ENCODE results near the gene LPAR2.

LPAR2 gene

DNA sequence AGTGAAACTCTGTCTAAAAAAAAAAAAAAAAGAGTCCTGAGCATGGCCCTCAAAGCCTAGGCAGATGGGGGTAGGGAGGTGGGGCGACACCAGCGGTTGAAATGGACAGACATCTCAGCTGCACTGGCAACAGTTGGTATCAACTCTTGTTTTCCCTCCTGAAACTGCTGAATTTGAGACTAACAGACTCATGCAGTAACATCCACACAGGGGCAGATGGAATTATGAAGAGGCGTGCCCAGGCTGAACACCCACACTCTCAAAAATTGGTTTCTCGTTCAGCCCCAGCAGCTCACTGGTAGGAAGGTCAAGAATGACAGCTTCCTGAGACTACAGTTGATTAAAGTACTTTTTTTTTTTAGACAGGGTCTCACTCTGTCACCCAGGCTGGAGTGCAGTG lies 33.6 kb downstream of the LPAR2 start:
- peak; percentile 31 for DNase-seq

DNA sequence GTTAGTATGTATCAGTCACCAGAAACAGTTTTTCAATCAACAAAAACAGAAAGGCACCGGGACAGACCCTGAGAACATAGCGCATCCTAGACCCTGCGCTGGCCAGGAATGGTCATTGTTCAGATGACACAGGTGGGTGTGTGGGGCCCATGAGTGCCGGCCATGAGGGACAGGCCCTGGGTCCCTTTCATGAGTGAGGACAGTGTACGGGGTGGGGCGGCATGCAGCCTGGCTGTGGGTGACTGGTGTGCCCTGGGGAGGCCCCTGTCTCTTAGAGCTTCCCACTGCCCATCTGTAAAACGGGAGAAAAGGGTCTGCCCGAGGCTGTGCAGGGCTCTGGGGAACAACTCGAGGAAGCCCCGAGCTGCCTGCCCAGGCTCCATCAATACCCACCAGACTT lies 35.3 kb downstream of the LPAR2 start:
- no peak for DNase-seq

DNA sequence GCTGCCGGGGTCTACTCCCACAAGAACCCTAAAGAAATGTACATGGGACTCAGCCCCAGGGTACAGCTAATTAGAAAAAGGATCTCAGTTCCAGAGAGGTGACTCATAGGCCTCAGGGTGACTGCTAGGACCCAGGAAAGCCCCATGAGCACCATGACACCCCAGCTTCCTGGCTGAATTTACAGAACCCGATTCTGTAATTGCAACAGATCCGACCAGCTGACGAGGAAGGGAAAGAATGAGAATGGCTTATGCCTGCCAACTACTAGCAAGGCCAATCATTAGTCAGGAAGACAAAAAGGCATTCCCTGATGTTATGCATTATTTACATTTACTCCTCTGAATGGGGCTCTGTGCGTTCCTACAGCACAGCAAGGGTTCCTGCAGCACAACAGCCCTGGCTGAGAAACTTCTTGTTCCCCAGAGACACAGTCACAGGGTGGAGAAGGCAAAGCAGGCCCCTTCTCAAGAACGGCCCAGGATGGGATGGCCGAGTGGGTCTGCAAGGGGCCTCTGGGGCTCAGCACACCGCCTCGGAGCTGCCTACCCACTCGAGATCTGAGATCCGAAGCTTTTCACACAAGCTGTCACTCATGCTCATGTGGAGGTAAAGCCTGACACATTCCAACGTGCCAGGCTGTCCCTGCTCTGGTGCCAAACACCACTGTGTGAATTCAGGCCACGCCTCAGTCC lies 36.7 kb downstream of the LPAR2 start:
- DNase-seq, result no peak

DNA sequence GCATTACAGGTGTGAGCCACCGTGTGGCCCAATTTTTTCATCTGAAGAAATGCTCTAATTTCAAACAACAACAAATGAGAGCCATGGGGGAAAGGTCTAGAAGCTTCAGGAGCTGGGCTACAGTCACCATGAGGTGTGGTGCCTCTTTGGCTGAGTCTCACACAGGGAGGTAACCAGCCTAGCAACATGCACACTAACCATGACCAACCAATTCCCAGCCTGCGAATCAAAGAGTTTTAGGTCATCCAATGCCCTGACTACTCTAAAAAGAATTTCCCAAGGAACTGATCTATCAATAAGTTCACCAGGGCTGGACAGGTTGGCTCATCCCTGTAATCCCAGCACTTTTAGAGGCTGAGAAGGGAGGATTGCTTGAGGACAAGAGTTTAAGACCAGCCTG lies 39.5 kb downstream of the LPAR2 start:
- DNase-seq, result no peak

DNA sequence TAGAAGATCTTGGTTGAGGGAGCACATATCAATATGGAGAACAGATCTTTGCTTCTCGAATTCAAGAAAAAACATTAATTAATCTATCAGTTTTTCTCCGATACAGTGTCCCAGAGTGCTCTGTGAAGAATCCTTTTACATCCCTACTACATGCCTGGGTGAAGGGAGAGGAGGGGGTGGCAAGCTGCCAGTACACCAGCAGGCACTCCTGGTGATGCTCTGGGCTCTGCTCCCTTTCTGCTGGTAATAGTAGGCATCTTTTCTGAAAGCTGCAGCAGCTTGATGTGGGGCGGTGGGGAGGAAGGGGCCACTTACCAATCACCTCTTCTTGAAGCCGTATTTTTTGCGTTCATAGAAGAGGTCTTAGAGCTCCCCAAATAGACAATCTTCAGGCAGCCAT lies 40.2 kb downstream of the LPAR2 start:
- DNase-seq, result peak; percentile 49

DNA sequence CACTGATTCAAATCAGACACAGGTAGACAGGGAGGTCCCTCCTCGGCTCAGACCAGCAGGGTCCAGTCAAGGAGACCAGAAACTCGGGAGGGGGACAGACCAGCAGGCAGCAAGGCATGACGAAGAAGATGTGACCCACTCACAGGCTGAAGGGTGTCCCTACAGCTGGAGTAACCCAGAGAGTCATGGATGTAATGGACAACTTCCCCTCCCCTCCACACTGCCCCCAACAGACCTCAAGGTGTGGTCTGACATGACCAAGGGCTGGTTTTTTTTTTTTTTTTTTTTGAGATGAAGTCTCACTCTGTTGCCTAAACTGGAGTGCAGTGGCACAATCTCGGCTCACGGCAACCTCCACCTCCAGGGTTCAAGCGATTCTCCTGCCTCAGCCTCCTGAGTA lies 43.7 kb downstream of the LPAR2 start:
- no peak for DNase-seq

DNA sequence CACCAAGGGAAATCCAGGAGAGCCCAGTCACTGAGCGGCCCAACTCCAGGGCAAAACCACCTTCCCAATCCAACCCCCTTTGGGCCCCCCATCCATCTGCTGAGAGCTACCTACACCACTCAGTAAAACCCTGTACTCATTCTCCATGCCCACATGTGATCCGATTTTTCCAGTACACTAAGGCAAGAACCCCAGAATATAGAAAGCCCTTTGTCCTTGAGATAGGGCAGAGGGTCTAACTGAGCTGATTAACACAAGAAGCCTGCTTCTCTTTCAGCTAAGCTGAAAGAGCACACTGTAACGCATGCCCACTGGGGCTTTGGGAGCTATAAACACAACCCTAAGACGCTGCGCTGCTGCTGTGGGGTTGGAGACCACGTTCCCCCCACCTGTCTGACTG lies 45.5 kb downstream of the LPAR2 start:
- no peak for DNase-seq

DNA sequence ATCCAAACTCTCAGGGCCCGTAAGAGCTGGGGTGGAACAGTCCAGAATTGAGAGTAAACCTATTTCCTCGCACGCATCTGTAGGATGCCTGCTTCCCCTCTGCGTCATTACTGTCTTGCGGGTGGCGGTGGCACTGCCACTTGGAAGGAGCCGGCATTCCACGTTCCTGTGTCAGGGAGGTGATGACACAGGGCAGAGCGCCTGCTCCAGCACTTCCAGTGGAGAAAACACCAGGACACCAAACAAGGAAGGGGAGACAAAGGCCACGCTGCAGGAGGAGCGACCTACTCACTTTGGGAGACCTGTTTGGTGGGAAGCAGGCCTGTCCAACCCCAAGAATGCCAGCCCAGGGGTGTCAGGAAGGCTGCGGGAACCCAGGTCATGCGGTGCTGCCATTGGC lies 46.6 kb downstream of the LPAR2 start:
- DNase-seq, result no peak

DNA sequence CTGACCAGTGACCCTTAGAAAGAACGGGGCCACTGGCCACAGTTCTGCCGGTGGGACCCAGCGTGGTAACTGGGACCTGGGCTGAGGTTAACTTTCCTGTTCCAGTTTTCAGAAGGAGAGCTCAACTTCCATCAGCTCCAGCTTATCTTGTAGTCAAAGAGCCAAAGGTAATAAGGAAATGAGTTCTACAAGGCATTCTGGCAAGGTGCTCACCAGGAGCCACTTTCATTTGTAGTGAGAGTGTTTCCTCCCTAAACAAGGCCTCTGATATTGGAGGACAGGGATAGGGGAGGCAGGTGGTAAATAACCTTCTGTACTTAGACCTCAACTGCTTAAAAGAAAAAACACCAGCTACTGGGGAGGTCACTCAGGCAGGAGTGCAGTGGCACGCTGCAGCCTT lies 47.6 kb downstream of the LPAR2 start:
- DNase-seq, result no peak

DNA sequence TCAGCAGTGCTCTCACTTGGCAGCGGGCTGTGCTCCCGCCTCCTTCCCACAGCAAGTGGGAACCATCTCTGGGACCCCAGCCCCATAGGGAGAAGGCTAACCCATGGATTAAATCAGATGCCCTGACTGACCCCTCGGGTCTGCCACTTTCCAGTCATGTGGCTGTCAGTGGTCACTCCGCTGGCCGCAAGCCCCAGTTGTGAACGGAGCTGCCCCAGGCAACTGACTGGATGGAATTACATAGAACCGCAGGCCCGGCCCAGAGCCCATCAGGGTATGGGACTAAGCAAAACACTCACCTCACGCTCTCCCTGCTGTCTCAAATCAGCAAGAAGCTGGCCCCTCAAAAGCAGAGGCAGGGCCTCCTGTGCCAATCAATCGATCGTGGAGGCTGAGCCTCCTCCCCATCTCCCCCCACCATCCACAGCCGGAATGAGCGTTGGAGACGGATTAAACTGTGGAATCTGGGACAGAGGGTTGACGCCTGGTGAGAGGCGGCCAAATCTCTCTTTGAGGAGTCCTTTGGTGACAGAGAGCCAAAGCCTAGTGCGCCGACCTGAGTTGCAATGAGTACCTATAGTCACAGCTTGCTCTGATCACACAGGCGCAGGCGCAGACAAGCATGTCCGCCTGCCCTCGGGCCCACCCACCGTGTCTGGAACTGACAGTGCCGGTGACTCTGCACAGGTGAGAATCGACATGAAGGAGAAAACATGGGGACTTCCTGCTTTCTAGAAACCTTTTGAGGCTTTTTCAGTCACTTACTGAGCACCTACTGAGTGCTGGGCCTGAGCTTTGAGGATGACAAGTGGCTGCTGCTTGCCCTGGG lies 48.3 kb downstream of the LPAR2 start:
- no peak for DNase-seq

DNA sequence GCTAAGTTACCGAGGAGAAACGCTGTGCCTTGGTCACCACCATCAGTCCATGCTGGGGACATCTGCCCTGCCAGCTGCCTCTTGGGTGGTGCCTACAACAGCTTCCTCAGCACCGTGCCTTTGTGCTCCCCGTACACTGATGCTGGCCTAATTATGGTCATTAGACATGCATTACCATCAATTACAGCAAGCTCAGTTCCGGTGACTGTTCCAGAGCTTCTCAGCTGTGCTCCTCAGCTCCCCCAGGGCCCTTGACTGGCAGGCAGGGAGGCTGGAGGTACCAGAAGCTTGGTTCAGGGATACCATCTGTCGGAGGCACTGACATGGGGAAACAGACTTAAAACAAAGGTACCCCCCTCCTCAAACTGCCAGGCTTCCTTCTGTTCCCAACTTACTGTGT lies 49.8 kb downstream of the LPAR2 start:
- peak; percentile 85 for DNase-seq

DNA sequence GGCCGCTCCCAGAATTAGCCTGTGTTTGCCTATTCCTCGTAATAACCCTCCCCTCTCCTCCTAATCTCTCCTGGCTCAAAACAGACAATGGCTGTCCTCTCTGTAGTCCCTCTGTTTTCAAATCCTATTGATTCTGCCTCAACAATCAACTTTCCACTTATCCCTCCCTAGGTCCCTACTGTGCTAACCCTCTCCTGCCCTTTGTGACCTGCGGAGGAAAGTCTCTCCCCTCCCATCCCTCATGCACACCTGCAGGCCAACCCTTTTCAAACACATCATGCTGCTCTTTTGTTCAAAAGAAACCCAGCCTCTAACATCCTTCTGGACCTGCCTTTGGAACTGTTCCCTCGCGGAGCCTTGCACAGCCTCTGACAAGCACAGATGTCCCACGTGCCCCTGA lies 52.6 kb downstream of the LPAR2 start:
- no peak for DNase-seq

Measured in NCI-H2171 (cell line).